ENCODE measurements around the gene MTRF1L. TPM values are rescaled to one million over a fixed set of nuclear protein-coding genes. Genes with fewer than 3 reads are reported as not detected.

Gene MTRF1L
- total and polyA plus RNA-seq, 10 donors = 9.6 to 56.4 (median 26.1) TPM

DNA sequence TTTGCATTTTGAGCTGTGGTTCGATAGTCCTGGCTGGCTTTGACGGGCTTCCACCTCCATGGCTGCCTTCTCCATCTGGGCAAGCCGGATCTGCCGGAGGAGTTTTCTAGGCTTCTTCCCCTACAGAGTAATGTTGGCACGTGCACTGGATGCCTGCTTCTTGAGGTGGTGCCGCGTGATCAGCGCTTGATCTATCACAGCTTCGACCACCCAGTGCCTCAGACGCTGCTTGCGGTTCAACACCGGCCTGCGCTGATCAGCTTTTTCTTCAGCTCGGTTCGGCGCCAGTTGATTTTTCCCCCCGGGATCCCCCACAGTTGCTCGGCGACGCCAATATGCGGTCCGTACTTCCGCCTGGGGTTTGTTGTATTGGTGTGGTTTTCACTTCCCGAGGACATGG lies 43.2 kb downstream of the MTRF1L start:
- Histone ChIP-seq H3K9me3 (peaks cover 0 to 12% (median 7%) of the 10 kb centered on the region in 8 donors), H3K4me1 (no peaks in the 10 kb centered on the region), H3K36me3 (no peaks in the 10 kb centered on the region), H3K27me3 (replicated peaks in 1 of 7) (peaks cover 0 to 6% (median 0%) of the 10 kb centered on the region in 7 donors), H3K27ac (no peak overlapping the region), H3K4me3 (no peak overlapping the region)
- 92 to 95% (median 94%) methylated on average over 24 of the region's 24 CpGs for WGBS, 5 donors
- TF ChIP-seq, protein P1, sequence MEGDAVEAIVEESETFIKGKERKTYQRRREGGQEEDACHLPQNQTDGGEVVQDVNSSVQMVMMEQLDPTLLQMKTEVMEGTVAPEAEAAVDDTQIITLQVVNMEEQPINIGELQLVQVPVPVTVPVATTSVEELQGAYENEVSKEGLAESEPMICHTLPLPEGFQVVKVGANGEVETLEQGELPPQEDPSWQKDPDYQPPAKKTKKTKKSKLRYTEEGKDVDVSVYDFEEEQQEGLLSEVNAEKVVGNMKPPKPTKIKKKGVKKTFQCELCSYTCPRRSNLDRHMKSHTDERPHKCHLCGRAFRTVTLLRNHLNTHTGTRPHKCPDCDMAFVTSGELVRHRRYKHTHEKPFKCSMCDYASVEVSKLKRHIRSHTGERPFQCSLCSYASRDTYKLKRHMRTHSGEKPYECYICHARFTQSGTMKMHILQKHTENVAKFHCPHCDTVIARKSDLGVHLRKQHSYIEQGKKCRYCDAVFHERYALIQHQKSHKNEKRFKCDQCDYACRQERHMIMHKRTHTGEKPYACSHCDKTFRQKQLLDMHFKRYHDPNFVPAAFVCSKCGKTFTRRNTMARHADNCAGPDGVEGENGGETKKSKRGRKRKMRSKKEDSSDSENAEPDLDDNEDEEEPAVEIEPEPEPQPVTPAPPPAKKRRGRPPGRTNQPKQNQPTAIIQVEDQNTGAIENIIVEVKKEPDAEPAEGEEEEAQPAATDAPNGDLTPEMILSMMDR (IDR thresholded peaks at IDR 0.05 in 8 of 11, conservative IDR thresholded peaks at IDR 0.05 in 3 of 11) = no peak
- no peak for TF ChIP-seq POLR2AphosphoS5 (IDR thresholded peaks at IDR 0.05)
- TF ChIP-seq POLR2A (IDR thresholded peaks at IDR 0.05) = no peak
- no peak for DNase-seq
- intact Hi-C loops (cut with DNase I; ENCODE audit: low total_unique reads) = no loop called here

DNA sequence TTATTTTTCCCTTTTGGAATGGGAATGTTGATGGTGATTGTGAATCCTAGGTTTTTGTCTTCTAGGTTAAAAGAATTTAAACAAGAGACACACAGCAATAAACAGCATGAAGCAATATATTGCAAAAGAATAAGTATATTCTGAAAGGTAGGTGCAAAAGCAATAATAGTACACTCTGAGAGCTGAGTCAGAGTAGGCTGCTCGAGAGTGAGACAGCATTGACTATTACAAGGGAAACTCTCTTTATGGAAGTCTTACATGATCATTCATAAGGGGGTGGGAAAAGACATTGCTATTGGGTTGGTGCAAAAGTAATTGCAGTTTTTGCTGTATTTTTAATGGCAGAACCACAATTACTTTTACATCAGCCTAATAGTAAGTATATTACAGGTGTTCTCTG lies 44.7 kb downstream of the MTRF1L start:
- intact Hi-C loops (cut with DNase I; ENCODE audit: low total_unique reads) = no loop called here

DNA sequence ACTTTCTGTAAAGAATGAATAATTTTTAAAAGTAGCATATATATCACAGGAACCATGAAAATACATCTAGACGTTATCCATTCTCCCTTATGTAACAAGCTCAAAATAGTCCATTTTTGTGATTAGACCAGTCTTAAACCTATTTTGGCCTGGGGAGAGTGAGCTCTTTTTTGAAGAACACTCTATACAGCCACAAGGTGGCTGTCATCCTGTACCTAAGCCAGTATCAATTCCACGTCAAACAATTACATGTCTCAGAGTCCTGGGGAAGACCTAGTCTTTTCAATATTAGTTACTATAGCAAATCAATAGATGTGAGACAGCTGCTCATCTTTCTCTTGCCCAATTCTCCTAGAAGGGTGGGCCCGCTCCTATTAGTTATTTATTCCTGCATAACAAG lies 48.1 kb downstream of the MTRF1L start:
- no peak for DNase-seq
- no peaks in the 10 kb centered on the region for H3K4me1 ChIP-seq
- no peak overlapping the region for H3K27ac ChIP-seq
- no peaks in the 10 kb centered on the region for H3K36me3 ChIP-seq
- H3K9me3 ChIP-seq = peaks cover 0 to 12% (median 7%) of the 10 kb centered on the region in 8 donors
- peaks cover 0 to 13% (median 0%) of the 10 kb centered on the region in 7 donors for H3K27me3 ChIP-seq (replicated peaks in 1 of 7)
- TF ChIP-seq POLR2AphosphoS5 (IDR thresholded peaks at IDR 0.05) (no peak), POLR2A (IDR thresholded peaks at IDR 0.05) (no peak)
- TF ChIP-seq, protein P1 (IDR thresholded peaks at IDR 0.05 in 8 of 11, conservative IDR thresholded peaks at IDR 0.05 in 3 of 11) = no peak
- H3K4me3 ChIP-seq = no peak overlapping the region
- WGBS, 5 donors = 67 to 80% (median 71%) methylated on average over 3 of the region's 3 CpGs
- intact Hi-C loops (cut with DNase I; ENCODE audit: low total_unique reads) = no loop called here

More for the DNA sequence above, 44.7 kb downstream of the MTRF1L start:
- Histone ChIP-seq H3K36me3 (no peaks in the 10 kb centered on the region), H3K27me3 (replicated peaks in 1 of 7) (peaks cover 0 to 6% (median 0%) of the 10 kb centered on the region in 7 donors), H3K4me3 (no peak overlapping the region), H3K27ac (no peak overlapping the region), H3K4me1 (no peaks in the 10 kb centered on the region), H3K9me3 (peaks cover 0 to 12% (median 7%) of the 10 kb centered on the region in 8 donors)
- TF ChIP-seq POLR2A (IDR thresholded peaks at IDR 0.05) = no peak
- TF ChIP-seq, protein P1 (IDR thresholded peaks at IDR 0.05 in 8 of 11, conservative IDR thresholded peaks at IDR 0.05 in 3 of 11) = no peak
- no peak for TF ChIP-seq POLR2AphosphoS5 (IDR thresholded peaks at IDR 0.05)
- no peak for DNase-seq
- WGBS, 5 donors = 60 to 88% (median 75%) methylated on average over 1 of the region's 1 CpG

DNA sequence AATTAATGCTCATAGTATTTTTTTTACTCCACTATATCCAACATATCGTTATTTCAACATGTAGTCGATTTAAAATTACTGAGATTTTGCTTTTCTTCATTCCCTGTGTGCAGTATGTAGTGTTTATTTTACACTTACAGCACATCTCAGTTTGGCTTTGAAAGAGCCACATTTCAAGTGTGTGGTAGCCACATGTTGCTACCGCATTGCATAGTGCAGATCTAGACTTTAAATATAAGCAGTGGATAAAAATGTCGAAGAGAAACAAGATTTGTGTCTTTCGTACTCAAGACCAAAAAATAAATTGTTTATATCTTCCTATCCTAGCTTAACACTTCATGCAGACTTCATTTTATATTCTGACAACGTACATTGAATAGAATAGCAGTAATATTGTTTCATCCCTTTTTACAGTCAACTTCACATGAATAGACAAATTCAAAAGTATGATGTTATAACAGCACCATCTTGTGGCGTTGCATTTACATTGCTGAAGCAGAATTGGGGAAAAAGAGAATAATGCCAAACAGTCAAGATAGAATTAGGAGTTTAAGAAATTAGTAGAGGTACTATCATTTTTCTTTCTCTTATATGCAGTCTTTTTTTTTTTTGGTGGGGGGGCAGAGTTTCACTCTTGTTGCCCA lies 49.5 kb downstream of the MTRF1L start:
- peaks cover 0 to 8% (median 5%) of the 10 kb centered on the region in 6 donors for H3K4me1 ChIP-seq
- H3K27ac ChIP-seq = no peak overlapping the region
- DNase-seq = no peak
- H3K9me3 ChIP-seq = peaks cover 0 to 12% (median 7%) of the 10 kb centered on the region in 8 donors
- peaks cover 0 to 18% (median 0%) of the 10 kb centered on the region in 7 donors for H3K27me3 ChIP-seq (replicated peaks in 1 of 7)
- no peaks in the 10 kb centered on the region for H3K36me3 ChIP-seq
- TF ChIP-seq POLR2A (IDR thresholded peaks at IDR 0.05) = no peak
- TF ChIP-seq, protein P1 (IDR thresholded peaks at IDR 0.05 in 8 of 11, conservative IDR thresholded peaks at IDR 0.05 in 3 of 11) = peak in 9 of 11 experiments; percentile 10 to 57 (median 35)
- intact Hi-C loops (cut with DNase I; ENCODE audit: low total_unique reads) = no loop called here
- no peak overlapping the region for H3K4me3 ChIP-seq
- WGBS, 5 donors = 70 to 75% (median 71%) methylated on average over 7 of the region's 7 CpGs

Data from spleen (tissue), 11 donors.